ENCODE results near the gene KCNJ12. TPM values are rescaled to one million over a fixed set of nuclear protein-coding genes. Genes with fewer than 3 reads are reported as not detected.
A peak's percentile ranks its signal among the peaks of the same experiment; 100 is the strongest.
"Not testable (repeated sequence)": the region's sequence is repeated elsewhere in the genome, so short reads cannot be mapped to it uniquely, and the experiment has no call there.

KCNJ12 gene
- total RNA-seq, 4 donors from 2014 or later: 1.1 to 2.5 (median 2.3) TPM

- Histone ChIP-seq H3K4me3 (no peak overlapping the region), H3K27me3 (no peaks in the 10 kb centered on the region), H3K9me3 (no peaks in the 10 kb centered on the region), H3K27ac (peak overlapping the region in 1 of 4 donors; percentile 63), H3K4me1 (peaks cover 0 to 29% (median 17%) of the 10 kb centered on the region in 4 donors), H3K36me3 (no peaks in the 10 kb centered on the region)
- TF ChIP-seq, protein P1, sequence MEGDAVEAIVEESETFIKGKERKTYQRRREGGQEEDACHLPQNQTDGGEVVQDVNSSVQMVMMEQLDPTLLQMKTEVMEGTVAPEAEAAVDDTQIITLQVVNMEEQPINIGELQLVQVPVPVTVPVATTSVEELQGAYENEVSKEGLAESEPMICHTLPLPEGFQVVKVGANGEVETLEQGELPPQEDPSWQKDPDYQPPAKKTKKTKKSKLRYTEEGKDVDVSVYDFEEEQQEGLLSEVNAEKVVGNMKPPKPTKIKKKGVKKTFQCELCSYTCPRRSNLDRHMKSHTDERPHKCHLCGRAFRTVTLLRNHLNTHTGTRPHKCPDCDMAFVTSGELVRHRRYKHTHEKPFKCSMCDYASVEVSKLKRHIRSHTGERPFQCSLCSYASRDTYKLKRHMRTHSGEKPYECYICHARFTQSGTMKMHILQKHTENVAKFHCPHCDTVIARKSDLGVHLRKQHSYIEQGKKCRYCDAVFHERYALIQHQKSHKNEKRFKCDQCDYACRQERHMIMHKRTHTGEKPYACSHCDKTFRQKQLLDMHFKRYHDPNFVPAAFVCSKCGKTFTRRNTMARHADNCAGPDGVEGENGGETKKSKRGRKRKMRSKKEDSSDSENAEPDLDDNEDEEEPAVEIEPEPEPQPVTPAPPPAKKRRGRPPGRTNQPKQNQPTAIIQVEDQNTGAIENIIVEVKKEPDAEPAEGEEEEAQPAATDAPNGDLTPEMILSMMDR (IDR thresholded peaks at IDR 0.05): no peak
- WGBS, 2 donors (ENCODE audit: low coverage in 1 of 2): 94 to 100% methylated on average over 2 to 9 of the region's 9 CpGs
- intact Hi-C loops (cut with DNase I; ENCODE audit: low total_unique reads) (no loop called here), in situ Hi-C loops (cut with MboI; ENCODE audit: low pct_ligation_motif_present in 1 of 4, low pct_unique_long_range_greater_than_20kb in 1 of 4, low sequenced_read_pairs in 3 of 4) (loop anchor here in 1 of 4 donors (10.0 kb wide), 1 partner anchor 287 kb away; no protein-coding TSS in a partner anchor)
- DNase-seq: no peak
These were observed 41.8 kb downstream of the KCNJ12 start for GRCh38 chr17:21417921-21418320.

DNA sequence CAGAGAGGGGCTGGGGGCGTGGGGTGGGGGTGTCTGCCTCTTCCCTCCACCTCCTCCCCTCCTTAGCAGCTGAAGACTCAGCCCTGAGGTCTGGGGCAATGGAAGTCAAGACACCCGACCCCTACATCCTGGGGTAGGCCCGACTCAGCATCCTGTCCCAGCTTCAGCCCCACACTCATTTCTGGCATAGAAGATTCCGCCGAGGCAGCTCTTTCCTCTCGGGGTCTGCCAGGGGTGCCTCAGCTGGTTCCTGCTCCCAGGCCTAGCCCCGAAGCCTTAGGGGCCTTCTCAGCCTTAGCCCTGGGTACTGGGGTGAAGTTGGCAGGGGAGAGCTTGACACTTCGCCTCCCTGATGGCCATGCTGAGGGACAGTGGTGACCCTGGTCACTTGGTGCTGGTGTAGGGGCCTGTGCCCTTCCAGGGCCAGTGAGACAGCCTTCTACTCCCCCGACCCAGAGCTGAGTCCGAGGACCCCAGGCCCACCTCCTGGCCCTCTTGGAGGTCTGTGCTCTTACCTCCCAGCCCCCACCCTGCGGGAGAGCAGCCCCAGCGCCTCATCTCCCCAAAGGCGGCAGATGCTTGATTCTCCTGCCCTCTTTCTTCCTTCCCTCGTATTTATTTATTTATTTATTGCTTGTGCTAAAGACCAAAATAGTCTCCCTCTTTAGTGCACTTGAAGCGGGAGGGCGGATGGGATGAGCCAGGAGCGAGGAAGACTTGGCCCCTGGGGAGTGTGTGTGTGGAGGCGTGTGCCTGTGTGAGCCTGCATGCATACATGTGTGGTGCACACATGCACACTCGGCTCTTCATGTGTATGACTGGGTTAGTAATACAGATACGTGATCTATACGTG, 42.5 kb downstream of the KCNJ12 start:
- intact Hi-C loops (cut with DNase I; ENCODE audit: low total_unique reads) (no loop called here), in situ Hi-C loops (cut with MboI; ENCODE audit: low pct_ligation_motif_present in 1 of 4, low pct_unique_long_range_greater_than_20kb in 1 of 4, low sequenced_read_pairs in 3 of 4) (loop anchor here in 1 of 4 donors (10.0 kb wide), 1 partner anchor 286 kb away; no protein-coding TSS in a partner anchor)
- H3K9me3 ChIP-seq: no peaks in the 10 kb centered on the region
- no peak overlapping the region for H3K27ac ChIP-seq
- TF ChIP-seq EP300 (IDR thresholded peaks at IDR 0.05; ENCODE audit: low read depth) (no peak), POLR2A (IDR thresholded peaks at IDR 0.05) (no peak), POLR2AphosphoS5 (IDR thresholded peaks at IDR 0.05) (no peak)
- TF ChIP-seq, protein P1 (IDR thresholded peaks at IDR 0.05): no peak
- H3K4me1 ChIP-seq: peaks cover 0 to 33% (median 17%) of the 10 kb centered on the region in 4 donors
- no peaks in the 10 kb centered on the region for H3K27me3 ChIP-seq
- WGBS, 2 donors (ENCODE audit: low coverage in 1 of 2): 77% methylated on average over 21 of the region's 21 CpGs; no CpG with 5 or more reads in 1 of the 2 donors
- no peak for DNase-seq
- H3K36me3 ChIP-seq: no peaks in the 10 kb centered on the region
- H3K4me3 ChIP-seq: no peak overlapping the region

GRCh38 chr17:21419299-21420239, 43.4 kb downstream of the KCNJ12 start:
- DNase-seq: no peak

GRCh38 chr17:21420503-21421090, 44.4 kb downstream of the KCNJ12 start:
- H3K27ac ChIP-seq; H3K36me3 ChIP-seq; H3K9me3 ChIP-seq; H3K4me3 ChIP-seq; intact Hi-C loops (cut with DNase I; ENCODE audit: low total_unique reads); DNase-seq; in situ Hi-C loops (cut with MboI; ENCODE audit: low pct_ligation_motif_present in 1 of 4, low pct_unique_long_range_greater_than_20kb in 1 of 4, low sequenced_read_pairs in 3 of 4); H3K27me3 ChIP-seq: not testable (repeated sequence)
- peaks cover 0 to 33% (median 17%) of the 10 kb centered on the region in 4 donors for H3K4me1 ChIP-seq
- 80% methylated on average over 8 of the region's 11 CpGs; no CpG with 5 or more reads in 1 of the 2 donors for WGBS, 2 donors (ENCODE audit: low coverage in 1 of 2)

More at GRCh38 chr17:21419299-21420239, 43.4 kb downstream of the KCNJ12 start:
- in situ Hi-C loops (cut with MboI; ENCODE audit: low pct_ligation_motif_present in 1 of 4, low pct_unique_long_range_greater_than_20kb in 1 of 4, low sequenced_read_pairs in 3 of 4) (loop anchor here in 1 of 4 donors (10.0 kb wide), 1 partner anchor 285 kb away; no protein-coding TSS in a partner anchor), intact Hi-C loops (cut with DNase I; ENCODE audit: low total_unique reads) (no loop called here)
- TF ChIP-seq, protein P1 (IDR thresholded peaks at IDR 0.05): no peak
- TF ChIP-seq POLR2A (IDR thresholded peaks at IDR 0.05) (no peak), POLR2AphosphoS5 (IDR thresholded peaks at IDR 0.05) (no peak), EP300 (IDR thresholded peaks at IDR 0.05; ENCODE audit: low read depth) (no peak)
- no peaks in the 10 kb centered on the region for H3K9me3 ChIP-seq
- WGBS, 2 donors (ENCODE audit: low coverage in 1 of 2): 62 to 74% methylated on average over 9 to 25 of the region's 25 CpGs
- no peak overlapping the region for H3K4me3 ChIP-seq
- peaks cover 0 to 33% (median 17%) of the 10 kb centered on the region in 4 donors for H3K4me1 ChIP-seq
- no peaks in the 10 kb centered on the region for H3K27me3 ChIP-seq
- no peaks in the 10 kb centered on the region for H3K36me3 ChIP-seq
- no peak overlapping the region for H3K27ac ChIP-seq

- H3K27me3 ChIP-seq; in situ Hi-C loops (cut with MboI; ENCODE audit: low pct_ligation_motif_present in 1 of 4, low pct_unique_long_range_greater_than_20kb in 1 of 4, low sequenced_read_pairs in 3 of 4); H3K4me3 ChIP-seq; H3K36me3 ChIP-seq; H3K9me3 ChIP-seq; intact Hi-C loops (cut with DNase I; ENCODE audit: low total_unique reads): not testable (repeated sequence)
- peak overlapping the region in 2 of 4 donors; percentile 29 to 54 for H3K27ac ChIP-seq
- WGBS, 2 donors (ENCODE audit: low coverage in 1 of 2): 59 to 100% methylated on average over 1 to 18 of the region's 20 CpGs
- DNase-seq: peak; percentile 36
- peaks cover 0 to 30% (median 14%) of the 10 kb centered on the region in 4 donors for H3K4me1 ChIP-seq
These were observed 45.5 kb downstream of the KCNJ12 start for GRCh38 chr17:21421421-21422310.

Measured in transverse colon (tissue), 4 donors.